ENCODE measurements around the gene QSOX2.
"Not testable (repeated sequence)": the region's sequence is repeated elsewhere in the genome, so short reads cannot be mapped to it uniquely, and the experiment has no call there.

Gene QSOX2

GRCh38 chr9:136242918-136243525 lies 2.6 kb downstream of the QSOX2 start:
- Histone ChIP-seq H3K27ac (ENCODE audit: insufficient read depth, low read depth, low read length, poor library complexity, severe bottlenecking) (no peak overlapping the region), H3K27me3 (ENCODE audit: control insufficient read depth, insufficient read depth, low read length, poor library complexity, severe bottlenecking) (no peaks in the 10 kb centered on the region), H3K4me3 (ENCODE audit: insufficient read depth, low read depth, low read length) (no peak overlapping the region), H3K9me3 (ENCODE audit: control insufficient read depth, low read length) (no peaks in the 10 kb centered on the region), H3K4me1 (ENCODE audit: control insufficient read depth, insufficient read depth, low read length) (peaks cover 23% of the 10 kb centered on the region), H3K36me3 (ENCODE audit: control insufficient read depth, insufficient read depth, low read length) (no peaks in the 10 kb centered on the region)
- 70 to 77% methylated on average over 6 of the region's 6 CpGs for WGBS, 2 experiments

GRCh38 chr9:136242248-136242647 lies 3.4 kb downstream of the QSOX2 start:
- no peaks in the 10 kb centered on the region for H3K27me3 ChIP-seq (ENCODE audit: control insufficient read depth, insufficient read depth, low read length, poor library complexity, severe bottlenecking)
- 94 to 97% methylated on average over 8 of the region's 8 CpGs for WGBS, 2 experiments
- no peaks in the 10 kb centered on the region for H3K36me3 ChIP-seq (ENCODE audit: control insufficient read depth, insufficient read depth, low read length)
- peaks cover 16% of the 10 kb centered on the region for H3K4me1 ChIP-seq (ENCODE audit: control insufficient read depth, insufficient read depth, low read length)
- no peaks in the 10 kb centered on the region for H3K9me3 ChIP-seq (ENCODE audit: control insufficient read depth, low read length)
- no peak overlapping the region for H3K4me3 ChIP-seq (ENCODE audit: insufficient read depth, low read depth, low read length)
- H3K27ac ChIP-seq (ENCODE audit: insufficient read depth, low read depth, low read length, poor library complexity, severe bottlenecking) = no peak overlapping the region

- H3K36me3 ChIP-seq (ENCODE audit: control insufficient read depth, insufficient read depth, low read length) = no peaks in the 10 kb centered on the region
- peaks cover 14% of the 10 kb centered on the region for H3K4me1 ChIP-seq (ENCODE audit: control insufficient read depth, insufficient read depth, low read length)
- no peaks in the 10 kb centered on the region for H3K27me3 ChIP-seq (ENCODE audit: control insufficient read depth, insufficient read depth, low read length, poor library complexity, severe bottlenecking)
- no peak overlapping the region for H3K4me3 ChIP-seq (ENCODE audit: insufficient read depth, low read depth, low read length)
- 96 to 98% methylated on average over 13 of the region's 13 CpGs for WGBS, 2 experiments
- H3K9me3 ChIP-seq (ENCODE audit: control insufficient read depth, low read length) = no peaks in the 10 kb centered on the region
- H3K27ac ChIP-seq (ENCODE audit: insufficient read depth, low read depth, low read length, poor library complexity, severe bottlenecking) = no peak overlapping the region
These were observed 4.1 kb downstream of the QSOX2 start for GRCh38 chr9:136241542-136241941.

GRCh38 chr9:136240941-136241340 lies 4.7 kb downstream of the QSOX2 start:
- Histone ChIP-seq H3K27me3 (ENCODE audit: control insufficient read depth, insufficient read depth, low read length, poor library complexity, severe bottlenecking) (no peaks in the 10 kb centered on the region), H3K27ac (ENCODE audit: insufficient read depth, low read depth, low read length, poor library complexity, severe bottlenecking) (no peak overlapping the region), H3K4me1 (ENCODE audit: control insufficient read depth, insufficient read depth, low read length) (peaks cover 14% of the 10 kb centered on the region), H3K4me3 (ENCODE audit: insufficient read depth, low read depth, low read length) (no peak overlapping the region), H3K9me3 (ENCODE audit: control insufficient read depth, low read length) (no peaks in the 10 kb centered on the region), H3K36me3 (ENCODE audit: control insufficient read depth, insufficient read depth, low read length) (no peaks in the 10 kb centered on the region)
- WGBS, 2 experiments = 93 to 94% methylated on average over 20 of the region's 20 CpGs

GRCh38 chr9:136239983-136240330 lies 5.7 kb downstream of the QSOX2 start:
- Histone ChIP-seq H3K9me3 (ENCODE audit: control insufficient read depth, low read length) (no peaks in the 10 kb centered on the region), H3K27ac (ENCODE audit: insufficient read depth, low read depth, low read length, poor library complexity, severe bottlenecking) (no peak overlapping the region)
- WGBS, 2 experiments = 89 to 94% methylated on average over 1 to 2 of the region's 2 CpGs

GRCh38 chr9:136239135-136239982 lies 6.3 kb downstream of the QSOX2 start:
- Histone ChIP-seq H3K9me3 (ENCODE audit: control insufficient read depth, low read length) (no peaks in the 10 kb centered on the region), H3K36me3 (ENCODE audit: control insufficient read depth, insufficient read depth, low read length) (no peaks in the 10 kb centered on the region), H3K4me3 (ENCODE audit: insufficient read depth, low read depth, low read length) (no peak overlapping the region), H3K4me1 (ENCODE audit: control insufficient read depth, insufficient read depth, low read length) (peaks cover 12% of the 10 kb centered on the region), H3K27me3 (ENCODE audit: control insufficient read depth, insufficient read depth, low read length, poor library complexity, severe bottlenecking) (no peaks in the 10 kb centered on the region), H3K27ac (ENCODE audit: insufficient read depth, low read depth, low read length, poor library complexity, severe bottlenecking) (no peak overlapping the region)
- WGBS, 2 experiments = 90 to 91% methylated on average over 25 of the region's 25 CpGs

More at GRCh38 chr9:136239983-136240330, 5.7 kb downstream of the QSOX2 start:
- H3K4me3 ChIP-seq (ENCODE audit: insufficient read depth, low read depth, low read length) = no peak overlapping the region
- no peaks in the 10 kb centered on the region for H3K27me3 ChIP-seq (ENCODE audit: control insufficient read depth, insufficient read depth, low read length, poor library complexity, severe bottlenecking)
- peaks cover 14% of the 10 kb centered on the region for H3K4me1 ChIP-seq (ENCODE audit: control insufficient read depth, insufficient read depth, low read length)
- H3K36me3 ChIP-seq (ENCODE audit: control insufficient read depth, insufficient read depth, low read length) = no peaks in the 10 kb centered on the region

- H3K36me3 ChIP-seq (ENCODE audit: control insufficient read depth, insufficient read depth, low read length) = no peaks in the 10 kb centered on the region
- H3K4me3 ChIP-seq (ENCODE audit: insufficient read depth, low read depth, low read length) = no peak overlapping the region
- H3K4me1 ChIP-seq (ENCODE audit: control insufficient read depth, insufficient read depth, low read length) = peaks cover 2% of the 10 kb centered on the region
These were observed 7.3 kb downstream of the QSOX2 start for GRCh38 chr9:136238342-136238732.

GRCh38 chr9:136237486-136238341 lies 7.9 kb downstream of the QSOX2 start:
- 95% methylated on average over 32 of the region's 32 CpGs for WGBS, 2 experiments
- H3K4me3 ChIP-seq (ENCODE audit: insufficient read depth, low read depth, low read length) = no peak overlapping the region
- no peaks in the 10 kb centered on the region for H3K27me3 ChIP-seq (ENCODE audit: control insufficient read depth, insufficient read depth, low read length, poor library complexity, severe bottlenecking)
- no peaks in the 10 kb centered on the region for H3K36me3 ChIP-seq (ENCODE audit: control insufficient read depth, insufficient read depth, low read length)
- H3K4me1 ChIP-seq (ENCODE audit: control insufficient read depth, insufficient read depth, low read length) = no peaks in the 10 kb centered on the region
- no peaks in the 10 kb centered on the region for H3K9me3 ChIP-seq (ENCODE audit: control insufficient read depth, low read length)
- H3K27ac ChIP-seq (ENCODE audit: insufficient read depth, low read depth, low read length, poor library complexity, severe bottlenecking) = no peak overlapping the region

More at GRCh38 chr9:136238342-136238732, 7.3 kb downstream of the QSOX2 start:
- WGBS, 2 experiments = 89% methylated on average over 12 of the region's 12 CpGs
- H3K27ac ChIP-seq (ENCODE audit: insufficient read depth, low read depth, low read length, poor library complexity, severe bottlenecking) = no peak overlapping the region
- H3K9me3 ChIP-seq (ENCODE audit: control insufficient read depth, low read length) = no peaks in the 10 kb centered on the region
- no peaks in the 10 kb centered on the region for H3K27me3 ChIP-seq (ENCODE audit: control insufficient read depth, insufficient read depth, low read length, poor library complexity, severe bottlenecking)

- H3K36me3 ChIP-seq (ENCODE audit: control insufficient read depth, insufficient read depth, low read length); H3K9me3 ChIP-seq (ENCODE audit: control insufficient read depth, low read length): not testable (repeated sequence)
These were observed 8.9 kb downstream of the QSOX2 start for GRCh38 chr9:136236471-136237410.

More at GRCh38 chr9:136236471-136237410, 8.9 kb downstream of the QSOX2 start:
- WGBS, 2 experiments = 95 to 96% methylated on average over 43 of the region's 43 CpGs
- not testable (repeated sequence) for H3K4me3 ChIP-seq (ENCODE audit: insufficient read depth, low read depth, low read length); H3K27me3 ChIP-seq (ENCODE audit: control insufficient read depth, insufficient read depth, low read length, poor library complexity, severe bottlenecking); H3K4me1 ChIP-seq (ENCODE audit: control insufficient read depth, insufficient read depth, low read length); H3K27ac ChIP-seq (ENCODE audit: insufficient read depth, low read depth, low read length, poor library complexity, severe bottlenecking)

Measured in ectodermal cell (in vitro differentiated cells).